Measurements from ENCODE around the gene CLEC4M.

DNA sequence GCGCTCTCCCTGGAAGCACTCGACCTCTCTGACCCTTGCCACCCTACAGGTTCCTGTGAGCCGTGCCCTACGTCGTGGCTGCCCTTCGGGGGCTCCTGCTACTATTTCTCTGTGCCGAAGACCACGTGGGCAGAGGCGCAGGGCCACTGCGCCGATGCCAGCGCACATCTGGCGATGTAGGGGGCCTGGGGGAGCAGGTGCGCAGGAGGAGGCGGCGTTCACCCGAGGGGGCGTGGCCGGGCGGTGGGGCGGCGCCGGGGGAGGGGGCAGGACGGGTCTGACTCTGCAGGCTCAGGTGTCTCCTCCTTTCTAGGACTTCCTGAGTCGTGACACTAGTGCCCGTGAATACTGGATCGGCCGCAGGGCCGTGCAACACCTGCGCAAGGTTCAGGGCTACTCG lies 26.4 kb downstream of the CLEC4M start:
- TF ChIP-seq, protein P1, sequence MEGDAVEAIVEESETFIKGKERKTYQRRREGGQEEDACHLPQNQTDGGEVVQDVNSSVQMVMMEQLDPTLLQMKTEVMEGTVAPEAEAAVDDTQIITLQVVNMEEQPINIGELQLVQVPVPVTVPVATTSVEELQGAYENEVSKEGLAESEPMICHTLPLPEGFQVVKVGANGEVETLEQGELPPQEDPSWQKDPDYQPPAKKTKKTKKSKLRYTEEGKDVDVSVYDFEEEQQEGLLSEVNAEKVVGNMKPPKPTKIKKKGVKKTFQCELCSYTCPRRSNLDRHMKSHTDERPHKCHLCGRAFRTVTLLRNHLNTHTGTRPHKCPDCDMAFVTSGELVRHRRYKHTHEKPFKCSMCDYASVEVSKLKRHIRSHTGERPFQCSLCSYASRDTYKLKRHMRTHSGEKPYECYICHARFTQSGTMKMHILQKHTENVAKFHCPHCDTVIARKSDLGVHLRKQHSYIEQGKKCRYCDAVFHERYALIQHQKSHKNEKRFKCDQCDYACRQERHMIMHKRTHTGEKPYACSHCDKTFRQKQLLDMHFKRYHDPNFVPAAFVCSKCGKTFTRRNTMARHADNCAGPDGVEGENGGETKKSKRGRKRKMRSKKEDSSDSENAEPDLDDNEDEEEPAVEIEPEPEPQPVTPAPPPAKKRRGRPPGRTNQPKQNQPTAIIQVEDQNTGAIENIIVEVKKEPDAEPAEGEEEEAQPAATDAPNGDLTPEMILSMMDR (IDR thresholded peaks at IDR 0.05): no peak
- no peak for TF ChIP-seq POLR2A (IDR thresholded peaks at IDR 0.05)

Data from testis (tissue), 2 donors.